HepG2 (cell line): Measurements from ENCODE around the gene LPO. TPM values are rescaled to one million over a fixed set of nuclear protein-coding genes. Genes with fewer than 3 reads are reported as not detected.

ENCODE experiments used
- ARNT ChIP-seq: fragments of 450-650 bp; IDR thresholded peaks from 2 replicates; pipeline ENCODE4 v1.6.1; 2017
- ELF3 ChIP-seq: IDR thresholded peaks from 2 replicates; pipeline ENCODE4 v1.6.1; 2016; ENCODE audit warnings: missing genetic modification reagents, missing compliant biosample characterization
- FOXO1 ChIP-seq: sonication (generic); formaldehyde crosslinking; IDR thresholded peaks from 2 replicates; pipeline ENCODE4 v1.4.0; 2020; ENCODE audit warnings: missing genetic modification reagents
- HMG20B ChIP-seq: conservative IDR thresholded peaks from 2 replicates; pipeline ENCODE4 v1.6.1; 2016; ENCODE audit warnings: missing genetic modification reagents, missing compliant biosample characterization
- JUN ChIP-seq: sonication (generic); formaldehyde crosslinking; IDR thresholded peaks from 2 replicates; pipeline ENCODE4 v1.4.0; 2020; ENCODE audit warnings: mild to moderate bottlenecking, missing genetic modification reagents
- NFE2L1 ChIP-seq: sonication (generic); formaldehyde crosslinking; IDR thresholded peaks from 2 replicates; pipeline ENCODE4 v1.4.0; 2020; ENCODE audit warnings: missing genetic modification reagents, mild to moderate bottlenecking, borderline replicate concordance
- NR2F1 ChIP-seq, 2 experiments: fragments of 450-650 bp in 1 of 2; formaldehyde crosslinking in 1 of 2; IDR thresholded peaks; 2 replicates each; pipeline versions ENCODE4 v1.5.0 to v1.6.1; 2016 to 2020; ENCODE audit warnings: mild to moderate bottlenecking in 1 of 2, missing compliant biosample characterization in 1 of 2, missing genetic modification reagents in 1 of 2, moderate library complexity in 1 of 2
- RAD21 ChIP-seq: fragments of 450-650 bp; formaldehyde crosslinking; IDR thresholded peaks from 2 replicates; pipeline ENCODE4 v1.5.0; 2020; ENCODE audit warnings: mild to moderate bottlenecking
- RAD51 ChIP-seq: fragments of 450-650 bp; IDR thresholded peaks from 2 replicates; pipeline ENCODE4 v1.6.1; 2016; ENCODE audit warnings: borderline replicate concordance
- REL ChIP-seq: sonication (generic); formaldehyde crosslinking; conservative IDR thresholded peaks from 2 replicates; pipeline ENCODE4 v1.8.0; 2022; ENCODE audit warnings: mild to moderate bottlenecking, missing genetic modification reagents, moderate library complexity
- SMAD1 ChIP-seq: sonication (generic); formaldehyde crosslinking; IDR thresholded peaks from 2 replicates; pipeline ENCODE4 v1.4.0; 2020; ENCODE audit warnings: missing genetic modification reagents, low read depth, mild to moderate bottlenecking, borderline replicate concordance
- SMARCE1 ChIP-seq: fragments of 450-650 bp; IDR thresholded peaks from 2 replicates; pipeline ENCODE4 v1.6.1; 2017; ENCODE audit warnings: borderline replicate concordance
- TBX2 ChIP-seq: sonication (generic); formaldehyde crosslinking; IDR thresholded peaks from 2 replicates; pipeline ENCODE4 v1.5.0; 2020; ENCODE audit warnings: missing genetic modification reagents, mild to moderate bottlenecking, borderline replicate concordance
- TOE1 ChIP-seq: sonication (generic); formaldehyde crosslinking; IDR thresholded peaks from 2 replicates; pipeline ENCODE4 v1.4.0; 2020; ENCODE audit warnings: mild to moderate bottlenecking, missing genetic modification reagents
- USF2 ChIP-seq, 2 experiments: sonication (generic) in 1 of 2; formaldehyde crosslinking in 1 of 2; IDR thresholded peaks; 2 replicates each; pipeline versions ENCODE4 v1.5.1 to v1.6.1; 2011 to 2020; ENCODE audit warnings: borderline replicate concordance in 1 of 2, low read depth in 1 of 2, low read length in 1 of 2, mild to moderate bottlenecking in 1 of 2, missing genetic modification reagents in 1 of 2, moderate library complexity in 1 of 2
- ZFP90 ChIP-seq: sonication (generic); formaldehyde crosslinking; IDR thresholded peaks from 2 replicates; pipeline ENCODE4 v1.8.0; 2022; ENCODE audit warnings: missing genetic modification reagents, mild to moderate bottlenecking, inconsistent platforms, borderline replicate concordance
- ZFX ChIP-seq: sonication (generic); formaldehyde crosslinking; IDR thresholded peaks from 2 replicates; pipeline ENCODE4 v1.4.0; 2020; ENCODE audit warnings: mild to moderate bottlenecking, low read depth, missing genetic modification reagents, moderate library complexity
- ZMYM2 ChIP-seq: sonication (generic); formaldehyde crosslinking; IDR thresholded peaks from 2 replicates; pipeline ENCODE4 v1.8.0; 2022; ENCODE audit warnings: mild to moderate bottlenecking, missing genetic modification reagents
- ZNF121 ChIP-seq: sonication (generic); formaldehyde crosslinking; IDR thresholded peaks from 2 replicates; pipeline ENCODE4 v1.5.0; 2020; ENCODE audit warnings: mild to moderate bottlenecking, missing genetic modification reagents
- ZNF205 ChIP-seq: IDR thresholded peaks from 2 replicates; pipeline ENCODE4 v1.6.1; 2018; ENCODE audit warnings: missing biosample characterization, missing genetic modification reagents
- ZNF766 ChIP-seq: sonication (generic); formaldehyde crosslinking; IDR thresholded peaks from 2 replicates; pipeline ENCODE4 v1.5.0; 2020; ENCODE audit warnings: missing genetic modification reagents, borderline replicate concordance
- ZNF776 ChIP-seq: sonication (generic); formaldehyde crosslinking; IDR thresholded peaks from 2 replicates; pipeline ENCODE4 v1.4.0; 2020; ENCODE audit warnings: mild to moderate bottlenecking, missing genetic modification reagents
- polyA plus RNA-seq, 8 experiments: library from polyadenylated mRNA; depleted of rRNA in 3 of 8; stranded (reverse) in 7 of 8; unstranded in 1 of 8; fragments of >200 nt; fragmentation: Illumina TruSeq in 4 of 8; extraction: Trizol in 4 of 8; gene quantifications; 2 replicates each; pipeline versions ENCODE4 v1.2.1 to v1.2.3, GENCODE V29; 2011 to 2016; ENCODE audit warnings: low read depth in 4 of 8, missing spikeins in 1 of 8, mixed read lengths in 1 of 8; ENCODE audit not compliant: insufficient read depth in 1 of 8
- total RNA-seq, 5 experiments: library from RNA; depleted of rRNA; stranded (reverse); fragments of >200 nt; fragmentation: Illumina TruSeq; extraction: Trizol; gene quantifications; 2 replicates each; pipeline ENCODE4 v1.2.3, GENCODE V29; 2016; ENCODE audit warnings: low read depth in 1 of 5
- TF ChIP-seq, protein P1 (sequence below): sonication (generic); IDR thresholded peaks from 2 replicates; pipeline ENCODE4 v1.6.1; 2016; ENCODE audit warnings: low read depth, borderline replicate concordance
- TF ChIP-seq, protein P2 (sequence below): sonication (generic); formaldehyde crosslinking; conservative IDR thresholded peaks from 2 replicates; pipeline ENCODE4 v1.8.0; 2022; ENCODE audit warnings: missing genetic modification reagents
- TF ChIP-seq, protein P3 (sequence below): sonication (generic); formaldehyde crosslinking; IDR thresholded peaks from 2 replicates; pipeline ENCODE4 v1.4.0; 2020; ENCODE audit warnings: mild to moderate bottlenecking, missing genetic modification reagents

The LPO gene
- total and polyA plus RNA-seq, 2 of the 13 experiments (the other 11 are each of a cell fraction or from before 2014, with no cell fraction given), result not detected

DNA sequence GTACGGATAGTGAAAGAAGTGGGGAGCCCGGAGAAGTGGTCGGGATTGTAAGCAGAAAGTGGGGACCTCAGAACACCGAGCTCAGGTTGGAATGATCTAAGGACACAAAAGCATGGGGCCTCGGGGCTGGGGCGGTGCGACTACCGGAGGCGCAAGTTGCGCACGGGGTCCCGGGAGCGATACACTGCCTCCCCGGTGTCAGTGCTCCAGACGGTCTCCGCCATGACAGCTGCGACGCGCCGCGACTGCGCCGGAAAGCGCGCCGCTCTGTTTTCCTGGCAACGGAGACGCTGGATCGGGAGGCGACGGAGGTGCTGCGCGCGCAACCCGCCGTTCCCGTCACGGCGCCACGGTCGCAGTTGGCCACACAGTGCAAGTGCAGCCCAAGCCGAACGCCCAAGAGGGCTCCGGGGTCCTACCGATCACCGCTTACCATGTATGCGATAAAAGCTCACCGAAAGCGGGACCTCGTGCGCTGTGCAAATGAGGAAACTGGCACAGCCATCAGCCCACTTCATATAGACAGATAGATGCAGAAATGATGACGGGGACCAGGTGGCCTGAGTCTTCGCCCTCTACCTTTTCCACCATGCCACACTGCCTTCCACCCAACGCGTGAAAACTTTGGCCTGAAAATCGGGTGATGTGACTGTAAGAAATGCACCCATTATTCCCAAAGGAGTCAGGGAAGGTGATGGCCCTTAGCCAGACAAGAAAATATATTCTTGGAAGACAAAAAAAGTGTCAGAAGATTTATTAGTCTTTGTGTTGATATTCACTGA lies 19.2 kb upstream of the LPO start, which contains the start of gene MKS1 (continued):
- TF ChIP-seq USF2 (IDR thresholded peaks at IDR 0.05; ENCODE audit: low read depth, low read length), result no peak
- 0 out of 2 replicates have a peak, but pooled peaks have one; percentile 45 for TF ChIP-seq USF2 (CRISPR knock-in tag; IDR thresholded peaks at IDR 0.05; ENCODE audit: borderline replicate concordance)
- TF ChIP-seq JUN (CRISPR knock-in tag), result 0 out of 2 replicates have a peak, but pooled peaks have one; percentile 21
- TF ChIP-seq TBX2 (CRISPR knock-in tag), result peak; percentile 89
- TF ChIP-seq ZNF776 (CRISPR knock-in tag), result no peak; the same call in none of the 2 replicates
- TF ChIP-seq, protein P1, sequence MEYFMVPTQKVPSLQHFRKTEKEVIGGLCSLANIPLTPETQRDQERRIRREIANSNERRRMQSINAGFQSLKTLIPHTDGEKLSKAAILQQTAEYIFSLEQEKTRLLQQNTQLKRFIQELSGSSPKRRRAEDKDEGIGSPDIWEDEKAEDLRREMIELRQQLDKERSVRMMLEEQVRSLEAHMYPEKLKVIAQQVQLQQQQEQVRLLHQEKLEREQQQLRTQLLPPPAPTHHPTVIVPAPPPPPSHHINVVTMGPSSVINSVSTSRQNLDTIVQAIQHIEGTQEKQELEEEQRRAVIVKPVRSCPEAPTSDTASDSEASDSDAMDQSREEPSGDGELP, result peak; percentile 79; the same call in 1 of the 2 replicates
- TF ChIP-seq RAD51, result no peak
- TF ChIP-seq, protein P2, sequence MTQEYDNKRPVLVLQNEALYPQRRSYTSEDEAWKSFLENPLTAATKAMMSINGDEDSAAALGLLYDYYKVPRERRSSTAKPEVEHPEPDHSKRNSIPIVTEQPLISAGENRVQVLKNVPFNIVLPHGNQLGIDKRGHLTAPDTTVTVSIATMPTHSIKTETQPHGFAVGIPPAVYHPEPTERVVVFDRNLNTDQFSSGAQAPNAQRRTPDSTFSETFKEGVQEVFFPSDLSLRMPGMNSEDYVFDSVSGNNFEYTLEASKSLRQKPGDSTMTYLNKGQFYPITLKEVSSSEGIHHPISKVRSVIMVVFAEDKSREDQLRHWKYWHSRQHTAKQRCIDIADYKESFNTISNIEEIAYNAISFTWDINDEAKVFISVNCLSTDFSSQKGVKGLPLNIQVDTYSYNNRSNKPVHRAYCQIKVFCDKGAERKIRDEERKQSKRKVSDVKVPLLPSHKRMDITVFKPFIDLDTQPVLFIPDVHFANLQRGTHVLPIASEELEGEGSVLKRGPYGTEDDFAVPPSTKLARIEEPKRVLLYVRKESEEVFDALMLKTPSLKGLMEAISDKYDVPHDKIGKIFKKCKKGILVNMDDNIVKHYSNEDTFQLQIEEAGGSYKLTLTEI, result no peak
- TF ChIP-seq TOE1 (CRISPR knock-in tag), result no peak
- no peak for TF ChIP-seq NFE2L1 (CRISPR knock-in tag)
- TF ChIP-seq ARNT, result no peak
- no peak; the same call in 1 of the 2 replicates for TF ChIP-seq HMG20B (CRISPR knock-in tag)
- peak; percentile 83 for TF ChIP-seq ZFX
- TF ChIP-seq ZNF121, result 0 out of 2 replicates have a peak, but pooled peaks have one; percentile 38
- TF ChIP-seq SMARCE1, result no peak
- TF ChIP-seq, protein P3, sequence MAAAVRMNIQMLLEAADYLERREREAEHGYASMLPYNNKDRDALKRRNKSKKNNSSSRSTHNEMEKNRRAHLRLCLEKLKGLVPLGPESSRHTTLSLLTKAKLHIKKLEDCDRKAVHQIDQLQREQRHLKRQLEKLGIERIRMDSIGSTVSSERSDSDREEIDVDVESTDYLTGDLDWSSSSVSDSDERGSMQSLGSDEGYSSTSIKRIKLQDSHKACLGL (CRISPR knock-in tag), result peak; percentile 79; the same call in 1 of the 2 replicates
- peak; percentile 21; the same call in 1 of the 2 replicates for TF ChIP-seq RAD21
- peak; percentile 85 for TF ChIP-seq ELF3 (CRISPR knock-in tag)
- TF ChIP-seq ZNF205, result peak; percentile 62; the same call in 1 of the 2 replicates
- peak; percentile 53; the same call in 1 of the 2 replicates for TF ChIP-seq ZMYM2 (CRISPR knock-in tag)
- peak; percentile 92; the same call in 1 of the 2 replicates for TF ChIP-seq ZNF766
- no peak for TF ChIP-seq REL (CRISPR knock-in tag)
- TF ChIP-seq NR2F1 (CRISPR knock-in tag; IDR thresholded peaks at IDR 0.05), result no peak
- peak; percentile 47 for TF ChIP-seq FOXO1
- TF ChIP-seq ZFP90 (CRISPR knock-in tag), result peak; percentile 92
- peak; percentile 96; the same call in 1 of the 2 replicates for TF ChIP-seq SMAD1
